HG03354 (cell line): Measurements from ENCODE around the gene CD151.
A peak's percentile ranks its signal among the peaks of the same experiment; 100 is the strongest.

Source experiments
- ATAC-seq: cut with Tn5 transposase; IDR thresholded peaks from one replicate; pipeline ENCODE4 v1.9.1; 2021; ENCODE audit warnings: mild to moderate bottlenecking; ENCODE audit not compliant: unreplicated experiment, poor library complexity, severe bottlenecking

Gene CD151

DNA sequence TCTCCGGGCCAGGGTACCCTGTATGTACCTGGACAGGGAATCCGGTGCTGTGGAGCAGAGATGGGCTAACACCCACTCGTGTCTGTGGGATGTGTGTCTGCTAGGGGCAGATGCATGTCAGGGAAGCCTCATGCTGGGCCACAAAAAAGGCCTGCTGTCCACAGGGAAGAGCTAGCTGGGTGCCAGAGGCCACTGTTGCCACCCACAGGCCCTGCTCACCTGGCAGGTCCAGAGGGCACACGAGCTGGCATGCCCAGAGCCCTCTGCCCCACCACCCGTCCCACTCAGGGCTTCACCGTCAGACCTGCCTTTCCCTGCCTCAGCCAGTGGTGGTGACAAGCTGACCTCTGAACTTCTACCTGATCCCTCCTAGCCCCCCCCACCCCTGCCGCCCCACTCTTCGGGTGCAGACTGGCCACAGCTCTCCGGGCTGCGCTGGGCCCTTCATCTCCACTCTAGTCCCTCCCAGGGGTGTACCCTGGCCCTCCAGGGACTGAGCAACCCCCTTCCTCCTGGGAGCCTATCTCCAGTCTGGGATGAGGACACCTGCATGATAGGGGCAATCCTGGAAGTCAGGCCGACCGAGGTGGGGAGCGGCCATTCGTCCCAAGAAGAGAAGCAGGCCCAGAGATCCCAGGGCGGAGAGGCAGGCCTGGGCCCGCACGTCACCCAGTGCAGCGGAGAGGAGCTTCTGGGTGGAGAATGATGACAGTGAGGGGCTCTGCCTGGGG is 36.0 kb upstream of the CD151 start:
- ATAC-seq = no peak

DNA sequence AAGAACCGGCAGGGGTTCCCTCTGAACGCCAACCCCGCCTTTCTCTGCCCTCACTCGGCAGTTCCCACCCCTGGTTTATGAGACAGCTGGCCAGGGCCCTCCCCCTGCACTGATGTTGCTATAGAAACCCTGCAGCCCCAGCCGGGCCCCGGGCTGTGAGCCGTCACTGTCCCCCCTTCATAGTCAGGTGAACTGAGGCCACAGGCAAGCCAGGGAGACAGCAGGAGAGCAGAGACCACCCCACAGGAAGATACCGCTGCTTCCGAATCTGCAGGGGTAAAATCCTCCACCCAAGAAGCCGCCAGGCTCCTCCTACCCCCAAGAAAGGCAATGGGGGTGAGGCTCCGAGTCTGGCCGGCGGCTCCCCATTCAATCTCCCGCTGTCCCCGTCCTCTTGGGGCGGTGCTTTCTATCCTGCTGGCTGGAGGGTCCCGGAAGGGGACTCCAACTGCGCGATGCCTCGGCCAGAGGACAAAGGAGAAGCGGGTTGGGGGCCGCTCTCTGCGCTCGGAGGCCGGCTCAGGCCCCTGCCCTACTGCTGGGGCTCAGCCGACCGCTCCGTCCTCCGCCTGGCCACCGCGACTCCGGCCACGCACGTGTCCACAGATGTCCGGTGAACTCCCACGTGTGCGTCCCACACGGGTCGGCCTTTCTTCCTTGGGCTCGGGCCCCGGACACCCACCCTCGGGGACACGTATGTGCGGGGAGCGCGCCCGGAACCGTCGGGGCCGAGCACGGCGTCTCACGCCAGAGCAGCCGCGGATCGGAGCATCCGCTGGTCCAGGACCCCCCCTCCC is 35.3 kb upstream of the CD151 start:
- ATAC-seq = peak; percentile 49

DNA sequence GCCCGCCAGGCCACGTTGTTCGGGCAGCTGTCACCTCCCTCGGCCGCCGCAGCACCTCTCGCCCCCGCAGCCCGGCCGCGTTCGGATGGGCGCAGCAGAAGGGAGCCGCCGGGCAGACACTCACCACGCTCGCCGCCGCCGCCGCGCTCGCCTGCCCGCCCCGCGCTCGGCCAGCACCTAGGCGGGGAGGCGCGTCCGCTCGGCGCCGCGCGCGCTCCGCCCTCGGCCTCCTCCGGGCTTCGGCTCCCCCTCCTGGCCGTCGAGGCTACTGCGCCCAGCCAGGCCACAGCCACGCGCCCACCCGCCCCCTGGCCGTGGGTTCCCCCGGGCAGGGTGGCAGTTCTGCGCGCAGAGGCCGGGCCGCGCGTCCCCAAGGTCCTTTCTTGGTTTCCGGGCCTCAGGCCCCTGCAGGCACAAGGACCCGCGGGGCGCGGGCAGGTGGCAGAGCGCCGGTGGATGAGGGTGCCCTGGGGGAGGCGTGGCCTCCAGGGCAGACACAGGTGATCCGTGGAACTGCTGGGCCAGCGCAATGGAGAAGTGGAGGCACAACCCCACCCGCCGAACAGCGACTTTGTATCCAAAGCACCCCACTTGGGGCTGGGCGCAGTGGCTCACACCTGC is 34.5 kb upstream of the CD151 start, which contains the start of gene SLC25A22:
TSS of gene SLC25A22 (minus strand) at position 189 of the 621 bp plus-strand sequence. CDS start 3,275 bp downstream, outside the sequence.
- ATAC-seq = peak; percentile 69

DNA sequence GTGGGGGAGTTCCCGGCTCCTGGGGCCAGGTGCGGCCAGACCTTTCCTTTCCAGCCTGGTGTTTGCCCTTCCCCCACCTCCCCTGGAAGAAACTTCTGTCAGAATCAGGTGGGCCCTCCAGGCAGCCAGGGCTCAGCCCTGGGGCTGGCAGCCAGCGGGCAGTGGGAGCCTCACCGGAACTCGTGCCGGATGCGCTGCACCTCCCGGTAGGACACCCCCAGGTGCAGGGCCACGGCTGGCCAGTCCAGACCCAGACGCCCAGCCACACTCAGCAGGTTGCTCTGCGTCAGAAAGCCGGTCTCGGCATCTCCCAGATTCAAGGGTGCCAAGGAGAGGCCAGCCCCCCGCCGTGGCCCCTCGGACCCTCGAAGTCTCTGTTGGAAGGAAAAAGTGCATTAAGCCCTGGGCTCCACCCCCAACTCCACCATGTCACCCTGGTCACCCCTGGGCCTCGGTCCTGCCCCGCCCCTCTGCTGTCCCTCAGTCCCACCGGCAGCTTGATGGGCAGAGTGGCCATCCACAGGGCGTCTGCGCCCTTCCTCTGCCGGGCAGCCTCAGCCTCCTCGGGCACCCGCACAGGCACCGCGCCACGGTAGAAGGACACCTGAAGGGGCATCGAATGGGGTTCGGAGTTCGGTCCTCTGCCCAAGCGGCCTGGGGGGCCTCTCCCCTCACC is 33.0 kb upstream of the CD151 start:
- ATAC-seq = no peak

DNA sequence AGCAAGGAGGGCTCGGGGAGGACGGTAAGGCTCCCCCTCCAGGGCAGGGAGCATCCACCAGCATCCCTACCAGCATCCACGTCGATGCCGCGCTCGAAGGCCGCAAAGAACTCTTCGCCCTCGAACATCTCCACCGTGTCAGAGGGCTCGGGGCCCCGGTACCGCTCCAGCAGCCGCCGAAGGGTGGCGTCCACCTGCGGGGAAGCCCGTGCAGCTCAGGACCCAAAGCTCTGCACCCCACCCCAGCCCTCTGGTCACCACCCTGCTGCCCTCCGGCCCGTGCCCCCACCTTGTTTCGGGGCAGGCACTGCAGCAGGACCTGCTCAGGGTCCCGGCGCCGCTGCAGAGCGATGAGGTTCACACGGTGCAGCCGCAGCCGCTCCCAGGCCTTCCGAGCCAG is 32.3 kb upstream of the CD151 start:
- ATAC-seq = no peak

DNA sequence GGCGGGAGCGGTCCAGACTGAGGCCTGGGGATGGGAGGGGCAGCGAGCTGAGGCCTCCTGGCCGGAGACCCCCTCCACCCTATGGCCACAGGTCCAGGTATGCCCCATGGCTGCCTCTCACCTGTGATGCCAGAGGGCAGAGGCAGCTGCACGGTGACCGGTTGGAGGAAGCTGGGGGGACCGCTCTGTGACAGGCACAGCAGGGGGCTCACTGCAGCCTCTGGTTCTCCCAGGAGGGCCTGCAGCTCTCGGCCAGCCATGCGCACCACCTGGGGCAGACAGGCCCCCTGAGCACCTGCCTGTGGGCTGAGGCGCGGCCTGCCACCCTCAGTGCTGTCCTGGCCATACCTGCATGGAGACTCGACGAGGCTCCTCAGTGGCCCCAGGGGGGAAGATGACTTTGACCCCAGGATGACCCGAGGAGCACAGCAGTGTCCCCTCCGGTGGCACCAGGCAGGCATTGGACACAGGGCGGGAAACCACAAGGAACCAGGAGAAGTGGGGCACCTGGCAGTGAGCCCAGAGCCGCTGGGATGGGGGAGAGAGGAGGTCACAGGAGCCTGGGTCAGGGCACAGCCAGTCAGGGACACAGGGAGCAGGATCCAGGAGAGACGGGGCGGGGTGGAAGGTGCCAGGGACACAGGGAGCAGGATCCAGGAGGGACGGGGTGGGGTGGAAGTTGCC is 31.5 kb upstream of the CD151 start:
- no peak for ATAC-seq

DNA sequence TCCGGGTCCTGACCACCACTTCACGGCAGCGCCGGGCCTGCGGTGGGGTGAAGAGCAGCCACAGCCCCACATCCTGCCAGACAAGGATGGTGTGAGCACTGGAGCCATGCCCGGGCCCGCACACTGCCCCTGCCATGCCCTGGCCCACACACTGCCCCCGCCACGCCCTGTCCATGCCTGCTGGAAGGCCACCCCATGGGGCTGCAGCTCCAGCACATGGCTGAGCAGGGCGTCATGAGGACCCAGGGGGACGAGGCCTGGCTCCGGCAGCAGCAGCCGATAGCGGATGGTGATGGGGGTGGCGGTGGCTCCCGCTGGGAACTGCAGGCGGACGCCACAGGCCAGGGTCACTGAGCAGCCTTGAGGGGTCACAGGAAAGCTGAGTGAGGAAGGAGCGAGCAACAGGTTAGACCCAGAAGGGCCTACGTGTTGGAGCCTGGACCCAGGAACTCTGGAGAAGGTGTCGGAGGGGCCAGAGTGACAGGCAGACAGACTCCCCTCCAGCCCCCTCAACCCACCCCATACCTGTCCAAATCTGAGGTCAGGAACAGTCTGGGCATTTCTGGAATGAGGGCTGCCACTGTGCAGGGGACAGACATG is 30.6 kb upstream of the CD151 start:
- no peak for ATAC-seq

DNA sequence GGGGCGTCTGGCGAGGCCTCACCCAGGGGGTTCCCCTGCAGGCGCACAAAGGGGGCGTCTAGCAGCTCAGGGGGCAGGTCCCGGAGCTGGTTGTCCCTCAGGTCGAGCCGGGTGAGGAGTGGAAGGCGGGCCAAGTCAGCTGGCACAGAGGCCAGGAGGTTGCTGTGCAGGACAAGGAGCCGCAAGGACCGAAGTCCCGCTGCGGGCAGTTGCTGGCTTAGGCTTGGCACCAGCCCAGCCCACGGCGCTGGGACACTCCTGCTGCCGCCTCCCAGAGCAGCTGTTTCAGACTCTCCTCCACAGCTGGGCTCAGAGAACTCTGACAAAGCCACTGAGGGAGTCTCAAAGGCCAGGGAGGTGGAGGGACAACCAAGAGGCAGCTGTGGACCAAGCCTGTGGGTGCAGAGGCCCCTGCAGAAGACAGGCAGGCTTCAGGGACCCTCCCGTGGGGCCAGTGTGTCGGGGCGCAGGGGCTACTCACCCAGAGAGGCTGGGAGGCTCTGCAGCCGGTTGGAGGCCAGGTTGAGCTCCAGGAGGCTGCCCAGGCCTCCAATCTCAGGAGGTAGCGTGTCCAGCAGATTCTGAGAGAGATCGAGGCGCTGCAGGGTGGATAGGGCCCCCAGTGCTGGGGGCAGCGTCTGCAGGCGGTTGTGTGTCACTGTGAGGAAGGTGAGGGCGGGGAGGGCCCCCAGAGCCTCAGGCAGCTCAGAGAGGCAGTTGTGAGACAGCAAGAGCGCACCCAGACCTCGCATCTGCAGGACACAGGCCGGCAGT is 29.9 kb upstream of the CD151 start:
- no peak for ATAC-seq

DNA sequence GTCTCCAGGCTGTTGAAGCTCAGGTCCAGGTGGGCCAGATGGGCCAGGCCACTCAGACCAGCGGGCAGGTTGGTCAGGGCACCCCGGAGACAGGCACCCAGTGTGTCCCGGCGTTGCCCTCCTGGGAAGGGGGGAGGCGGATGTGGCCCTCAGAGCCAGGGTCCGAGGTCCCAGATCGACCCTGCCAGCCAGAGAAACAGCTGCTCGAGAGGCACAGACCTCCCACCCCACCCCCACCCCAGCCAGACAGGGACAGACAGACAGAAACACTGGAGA is 29.3 kb upstream of the CD151 start:
- no peak for ATAC-seq

DNA sequence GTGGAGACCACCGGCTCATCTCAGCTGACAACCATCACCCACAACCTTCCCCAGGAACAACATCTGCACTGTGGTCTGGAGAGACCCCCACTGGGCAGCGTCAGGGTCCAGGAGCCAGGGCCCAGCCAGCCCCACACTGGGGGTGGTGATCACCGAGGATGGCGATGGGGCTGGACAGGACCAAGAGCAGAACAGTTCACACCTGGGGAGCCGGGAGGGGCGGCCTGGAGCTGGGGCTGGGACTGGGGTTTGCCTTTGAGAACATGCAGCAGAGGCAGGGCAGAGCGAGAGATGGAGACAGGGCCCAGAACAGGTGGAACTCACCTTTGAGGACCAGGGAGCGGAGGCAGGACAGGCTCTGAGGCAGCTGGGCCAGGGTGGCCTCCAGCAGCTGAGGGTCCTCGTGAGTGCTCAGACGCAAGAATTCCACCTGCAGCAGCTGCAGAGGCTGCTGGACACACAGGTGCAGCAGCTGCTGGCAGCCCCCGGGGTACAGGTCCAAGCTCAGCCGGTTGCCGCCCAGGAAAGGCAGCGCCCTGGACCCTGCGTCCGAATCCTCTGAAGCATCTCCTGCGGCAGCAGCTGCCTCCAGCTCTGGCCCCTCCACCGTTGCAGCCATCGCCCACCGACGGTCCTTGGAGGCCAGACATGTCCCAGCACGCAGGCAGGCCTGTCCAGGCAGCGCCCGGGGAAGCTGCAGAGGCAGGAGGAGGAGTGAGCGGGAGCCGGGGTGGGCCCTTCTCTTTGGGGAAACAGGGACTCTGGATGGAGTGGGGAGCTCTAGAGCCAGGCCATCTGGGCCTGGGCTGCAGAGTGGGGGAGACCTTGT is 28.8 kb upstream of the CD151 start:
- ATAC-seq = no peak

DNA sequence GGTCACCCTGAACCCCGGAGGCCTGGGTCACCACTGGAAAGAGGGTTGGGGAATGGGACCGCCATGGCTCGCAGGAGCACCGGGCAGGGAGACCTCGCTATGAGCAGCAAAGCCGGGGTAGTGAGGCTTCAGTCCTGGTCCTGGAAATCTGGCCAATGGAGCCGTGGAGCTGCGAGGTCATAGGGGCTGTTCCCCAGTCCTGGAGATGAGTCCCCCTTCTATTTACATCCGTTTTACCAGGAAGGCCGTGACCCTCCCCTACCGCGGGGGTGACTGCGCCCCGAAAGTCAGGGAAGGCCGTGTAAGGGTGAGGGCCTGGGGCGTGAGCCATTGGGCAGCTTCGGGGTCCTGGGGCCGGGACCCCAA is 28.2 kb upstream of the CD151 start:
- no peak for ATAC-seq

DNA sequence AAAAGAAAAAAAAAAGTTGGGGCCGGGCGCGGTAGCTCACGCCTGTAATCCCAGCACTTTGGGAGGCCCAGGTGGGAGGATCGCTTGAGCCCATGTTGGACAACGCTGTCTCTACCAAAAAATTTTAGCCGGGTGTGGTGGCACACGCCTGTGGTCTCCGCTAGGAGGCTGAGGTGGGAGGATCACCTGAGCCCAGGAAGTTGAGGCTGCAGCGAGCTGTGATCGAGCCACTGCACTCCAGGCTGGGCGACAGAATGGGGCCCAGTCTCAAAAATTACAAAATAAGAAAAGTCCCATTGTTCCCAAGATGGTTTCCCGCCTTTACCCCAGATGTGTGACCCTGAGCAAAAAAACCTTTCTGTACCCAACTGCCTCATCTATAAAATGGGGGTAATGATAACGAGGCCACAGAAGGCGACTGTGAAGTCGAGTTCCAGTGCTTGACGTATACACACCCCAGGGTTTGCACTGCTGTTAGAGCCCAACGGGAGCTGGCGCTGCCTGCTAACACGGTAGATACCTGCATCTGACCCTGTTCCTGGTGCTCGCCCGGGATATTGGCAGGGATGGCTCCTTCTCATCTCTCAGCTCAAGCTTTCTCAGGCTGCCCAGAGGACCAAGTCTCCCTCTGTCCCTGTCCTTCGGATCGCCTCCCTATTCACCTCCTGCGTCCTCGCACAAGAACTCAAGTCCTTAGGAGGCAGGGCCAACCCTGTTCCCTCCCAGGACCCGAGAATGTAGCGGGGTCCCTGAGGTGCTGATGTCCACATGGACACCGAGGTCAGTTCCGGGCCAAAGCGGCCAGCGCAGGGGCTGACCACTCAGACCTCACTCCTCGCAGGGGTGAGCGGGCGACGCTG is 24.1 kb upstream of the CD151 start:
- peak; percentile 1 for ATAC-seq

DNA sequence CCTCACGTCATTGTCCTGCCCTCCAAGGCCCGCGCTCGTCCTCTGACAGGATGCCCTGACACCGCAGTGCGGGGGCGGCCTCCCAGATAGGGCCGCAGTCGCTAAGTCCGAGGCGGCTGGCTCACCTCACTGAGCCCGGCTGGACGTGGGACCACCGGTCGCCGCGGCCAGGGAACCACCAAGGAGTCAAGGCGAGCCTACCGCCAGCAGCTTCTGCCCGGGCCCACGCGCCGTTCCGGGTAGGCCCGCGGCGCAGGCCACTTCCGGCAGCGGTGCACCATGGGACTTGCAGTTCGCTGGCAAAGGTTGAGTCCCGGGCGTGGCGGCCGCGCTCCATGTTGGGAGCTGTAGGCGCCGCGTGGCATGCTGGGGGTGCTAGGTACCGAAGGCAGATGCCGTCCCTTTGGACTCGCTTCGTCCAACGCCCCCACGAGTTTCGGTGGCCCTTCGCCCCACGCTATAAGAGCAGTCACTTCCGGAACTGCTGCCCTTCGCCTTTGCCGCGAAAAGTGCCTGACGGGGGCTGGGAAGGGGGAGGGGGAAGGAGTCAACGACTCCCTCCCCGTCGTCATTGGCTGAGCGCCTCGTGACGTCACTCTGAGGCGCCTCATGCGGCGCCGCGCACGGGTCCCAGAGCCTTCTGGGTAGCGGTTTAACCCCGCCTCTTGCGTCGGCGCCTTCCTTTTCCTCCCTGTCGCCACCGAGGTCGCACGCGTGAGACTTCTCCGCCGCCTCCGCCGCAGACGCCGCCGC is 23.3 kb upstream of the CD151 start, which contains the start of gene RPLP2:
TSS of gene RPLP2 (plus strand) at position 681 of the 753 bp plus-strand sequence. CDS start 268 bp downstream, outside the sequence.
- ATAC-seq = peak; percentile 77

DNA sequence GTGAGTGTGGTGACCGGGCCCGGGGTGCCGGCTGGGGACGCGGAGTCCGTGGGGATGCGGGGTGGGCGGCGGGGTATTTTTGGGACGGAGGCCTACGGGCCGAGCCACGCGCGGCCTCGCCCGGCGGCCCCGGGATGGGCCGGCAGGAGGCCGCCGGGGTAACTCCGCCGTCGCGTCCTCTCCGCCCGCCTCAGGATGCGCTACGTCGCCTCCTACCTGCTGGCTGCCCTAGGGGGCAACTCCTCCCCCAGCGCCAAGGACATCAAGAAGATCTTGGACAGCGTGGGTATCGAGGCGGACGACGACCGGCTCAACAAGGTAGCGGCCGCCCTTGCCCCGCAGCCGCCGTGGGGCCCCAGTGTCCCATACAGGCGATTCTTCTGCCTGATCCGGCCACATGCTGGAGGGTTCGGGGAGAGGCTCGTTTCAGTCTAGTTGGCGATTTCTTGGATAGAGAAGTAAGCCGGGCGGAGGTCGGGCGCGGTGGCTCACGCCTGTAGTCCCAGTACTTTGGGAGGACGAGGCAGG is 22.6 kb upstream of the CD151 start:
- ATAC-seq = peak; percentile 20

DNA sequence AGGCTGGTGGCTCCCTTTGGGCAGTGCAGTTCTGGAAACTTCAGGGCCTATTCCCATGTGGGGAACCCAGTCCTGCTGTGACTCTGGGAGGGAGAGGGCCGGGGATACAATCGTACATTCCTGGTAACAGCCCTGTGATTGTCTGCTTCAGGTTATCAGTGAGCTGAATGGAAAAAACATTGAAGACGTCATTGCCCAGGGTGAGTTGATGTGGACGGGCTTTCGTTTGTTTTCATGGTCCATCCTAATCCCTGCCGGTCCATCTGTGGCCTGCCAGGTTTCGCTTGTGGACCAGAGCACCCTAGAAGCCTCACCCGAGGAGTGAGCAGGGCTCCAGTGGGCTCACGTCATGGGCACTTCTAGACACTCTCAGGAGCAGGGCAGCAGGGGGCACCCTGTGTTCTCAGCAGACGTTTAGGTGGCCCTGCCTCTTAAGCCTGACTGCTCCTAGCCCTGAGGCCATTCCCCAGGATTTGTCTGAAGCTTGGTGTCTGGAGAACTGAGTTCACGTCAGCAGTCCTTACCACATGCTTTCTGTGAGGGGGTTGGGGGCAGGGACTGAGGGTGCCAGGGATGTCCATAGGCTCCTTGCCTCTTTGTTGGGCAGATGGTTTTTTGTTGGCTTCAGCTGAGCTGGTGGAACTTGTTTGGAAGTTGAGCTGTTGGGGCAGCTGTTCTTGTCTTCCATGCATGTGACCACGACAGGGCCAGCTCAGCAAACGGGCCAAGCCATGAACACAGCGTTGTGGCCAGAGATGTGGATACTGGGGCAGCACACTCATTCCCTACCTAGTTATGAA is 21.1 kb upstream of the CD151 start:
- no peak for ATAC-seq
